ENCODE results near the gene FAM174B.

Gene FAM174B

DNA sequence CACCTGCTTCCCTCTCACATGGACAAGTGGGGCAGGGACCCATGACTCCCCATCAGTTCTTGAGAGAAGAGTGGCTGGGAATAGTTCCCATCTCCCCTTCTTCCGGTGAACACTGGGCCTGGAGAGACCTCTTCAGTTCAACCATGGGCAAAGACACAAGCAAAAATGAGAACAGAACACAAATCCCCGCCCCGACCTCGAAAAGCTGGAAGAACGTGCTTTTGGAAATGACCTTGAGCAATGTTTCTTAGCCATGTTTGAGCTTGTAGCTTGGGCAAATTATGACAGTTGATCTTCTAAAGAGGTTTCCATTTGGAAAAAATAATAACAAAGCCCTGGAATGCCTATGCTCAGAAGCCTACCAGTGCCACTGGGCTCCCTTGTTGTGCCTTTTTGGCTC is 59.0 kb downstream of the FAM174B start:
- DNase-seq, result no peak

DNA sequence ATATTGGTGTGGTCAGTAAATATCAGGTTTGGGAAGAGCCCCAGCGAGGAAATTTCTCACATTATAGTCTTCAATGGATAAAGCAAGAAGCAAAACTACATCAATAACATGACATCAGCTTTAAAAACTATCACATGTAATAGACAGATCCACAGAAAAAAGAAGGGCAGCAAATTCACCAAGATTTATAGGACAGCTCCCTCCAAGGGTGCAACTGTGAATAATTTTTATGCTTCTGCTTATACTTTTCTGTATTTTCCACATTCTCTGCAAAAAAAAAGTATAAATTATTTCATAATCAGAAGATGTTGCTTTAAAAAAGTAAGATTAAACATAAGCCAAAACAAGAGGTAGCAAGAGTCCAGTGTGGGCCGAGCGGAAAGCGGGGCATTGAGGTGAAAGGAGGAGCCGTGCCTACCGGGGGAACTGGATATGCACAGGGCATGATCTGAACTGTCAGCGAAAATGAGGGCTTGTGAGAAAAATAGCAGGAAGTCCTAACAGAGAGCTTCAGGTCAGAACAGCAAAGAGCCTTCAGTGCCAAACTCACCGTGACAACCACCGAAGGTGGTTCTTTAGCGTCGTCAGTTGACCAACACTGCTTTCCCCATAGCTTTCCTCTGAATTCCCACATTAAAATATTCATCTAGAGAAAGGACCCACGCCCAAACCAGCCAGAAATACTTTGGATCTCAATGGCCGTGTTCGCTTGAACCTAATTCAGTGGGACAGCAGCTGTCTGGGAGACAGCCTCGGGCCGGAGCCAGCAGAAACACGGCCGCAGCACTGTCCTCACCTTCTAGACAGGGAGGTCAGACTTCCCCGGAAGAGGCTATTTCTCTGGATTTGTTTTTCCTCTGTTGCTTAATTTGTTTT is 59.8 kb downstream of the FAM174B start:
- DNase-seq, result no peak

DNA sequence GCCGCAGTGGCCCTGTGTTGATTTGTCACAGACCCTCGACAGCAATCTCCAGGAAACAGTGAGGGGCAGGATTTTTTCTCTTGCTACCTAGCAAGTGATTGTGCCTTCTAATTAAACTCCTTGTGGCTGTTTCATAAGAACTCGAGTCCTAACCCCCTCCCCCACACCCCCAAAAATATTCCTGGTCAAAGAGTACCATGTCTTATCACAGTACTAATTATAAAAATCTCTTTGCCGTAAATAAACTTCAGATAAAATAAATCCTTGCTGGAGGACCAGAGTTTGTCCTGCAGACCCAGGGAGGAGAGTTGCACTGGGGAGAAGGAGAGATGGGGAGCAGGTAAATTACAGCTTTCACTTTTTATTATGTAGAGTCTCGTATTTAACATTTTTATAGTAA is 64.3 kb downstream of the FAM174B start:
- no peak for DNase-seq

DNA sequence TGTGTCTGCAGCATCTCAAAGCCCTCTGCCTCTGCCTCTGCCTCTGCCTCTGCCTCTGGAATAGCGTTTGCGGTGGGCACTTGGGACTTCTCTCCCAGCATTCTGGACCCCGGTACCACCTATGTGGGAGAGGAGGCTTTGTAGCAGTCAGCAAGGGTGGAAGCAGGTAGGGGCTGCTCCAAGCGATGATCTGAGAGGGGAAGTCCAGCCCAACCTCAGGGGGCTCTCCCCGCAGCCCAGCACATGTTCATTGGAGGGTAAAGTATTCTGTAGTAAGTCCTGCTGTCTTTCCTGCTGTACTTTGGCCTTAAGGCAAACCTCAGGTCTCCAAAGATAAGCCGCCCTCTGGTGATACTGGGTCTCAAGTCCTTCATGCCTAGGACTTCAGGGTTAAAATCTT is 68.6 kb downstream of the FAM174B start:
- no peak for DNase-seq

DNA sequence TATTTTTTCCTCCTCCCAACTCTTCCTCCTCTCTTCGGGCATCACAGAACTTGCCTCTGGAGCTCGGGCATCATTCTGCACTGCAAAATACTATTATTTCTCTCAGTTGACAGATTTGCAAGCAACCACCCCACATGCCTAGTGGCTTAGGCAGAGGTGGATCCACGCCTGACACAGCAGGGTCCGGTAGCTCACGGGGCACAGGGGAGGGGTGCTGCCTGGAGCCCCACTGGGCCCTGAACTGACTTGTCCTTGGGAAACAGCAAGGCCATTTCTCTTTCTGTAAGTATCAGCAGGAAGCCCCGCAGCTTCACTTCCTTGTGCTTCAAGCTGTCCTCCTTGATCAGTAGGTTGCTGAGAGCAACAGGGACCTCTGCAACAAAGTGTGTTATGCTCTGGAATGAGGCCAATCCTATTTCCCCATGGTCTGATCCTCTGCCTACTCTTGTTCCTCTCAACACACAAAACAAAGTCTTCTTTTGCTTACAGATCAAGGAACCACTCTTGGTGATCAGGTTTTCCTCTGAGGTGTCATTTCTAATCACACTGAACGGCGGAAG is 69.1 kb downstream of the FAM174B start:
- DNase-seq, result no peak

DNA sequence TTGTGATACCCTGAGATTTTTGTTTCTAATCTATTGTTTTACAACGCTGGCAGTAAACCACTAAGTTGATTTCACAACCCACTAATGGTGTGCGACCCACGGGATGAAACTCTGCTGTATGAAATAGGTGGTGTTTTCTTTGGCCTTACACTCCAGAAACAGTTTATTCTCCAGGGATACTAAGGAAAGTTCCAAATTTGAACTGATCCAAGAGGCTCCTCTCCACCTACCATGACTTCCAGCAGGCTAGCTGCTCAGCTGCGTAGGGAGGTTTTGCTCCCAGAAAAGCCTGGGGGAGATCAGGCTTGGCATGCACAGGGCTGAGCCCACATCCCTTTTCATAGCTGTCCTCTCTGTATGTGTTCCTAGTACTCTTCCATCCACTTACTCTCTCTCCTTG is 71.5 kb downstream of the FAM174B start:
- no peak for DNase-seq

DNA sequence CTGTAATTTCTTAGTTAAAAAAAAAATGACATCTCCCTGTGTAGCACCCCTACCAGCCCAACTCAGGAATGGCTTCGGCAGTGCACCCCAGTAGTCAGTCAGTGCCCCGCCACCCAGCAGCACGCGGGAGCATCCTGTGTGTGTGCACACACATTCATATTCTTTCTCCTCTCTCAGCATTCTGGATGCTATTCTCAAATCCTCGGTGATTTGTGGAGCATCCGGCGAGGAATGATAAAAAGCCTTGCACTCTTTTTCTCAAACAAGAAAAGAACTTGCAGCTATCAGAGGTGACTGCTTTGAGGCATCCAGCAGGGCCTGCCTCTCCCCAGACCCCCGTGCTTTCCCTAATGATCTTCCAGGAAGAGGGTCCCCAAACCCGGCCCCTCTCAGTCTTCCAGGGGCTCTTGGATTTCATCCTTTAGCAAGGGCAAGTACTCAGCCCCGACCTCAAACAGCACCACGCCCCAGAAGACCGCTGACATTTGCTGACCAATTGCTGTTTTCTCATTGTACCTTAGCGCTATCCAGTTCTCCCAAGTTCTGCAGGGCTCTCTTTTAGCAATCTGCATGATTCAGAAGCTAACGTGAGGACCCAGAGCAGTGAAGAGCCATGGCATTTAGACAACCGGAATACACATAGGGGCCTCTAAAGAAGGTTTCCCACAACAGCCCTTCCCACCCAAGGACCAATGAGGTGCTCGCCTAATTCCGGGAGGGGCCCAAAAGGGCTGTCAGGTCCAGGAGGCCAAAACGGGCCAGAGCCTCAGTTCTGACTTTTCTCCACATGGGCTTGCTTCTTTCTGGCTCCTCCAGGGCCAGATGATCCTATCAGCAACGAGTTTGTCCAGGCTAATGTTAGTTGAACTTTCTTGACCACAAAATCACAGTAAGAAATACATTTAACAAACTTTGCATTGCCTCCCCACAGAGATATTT is 72.2 kb downstream of the FAM174B start:
- no peak for DNase-seq

DNA sequence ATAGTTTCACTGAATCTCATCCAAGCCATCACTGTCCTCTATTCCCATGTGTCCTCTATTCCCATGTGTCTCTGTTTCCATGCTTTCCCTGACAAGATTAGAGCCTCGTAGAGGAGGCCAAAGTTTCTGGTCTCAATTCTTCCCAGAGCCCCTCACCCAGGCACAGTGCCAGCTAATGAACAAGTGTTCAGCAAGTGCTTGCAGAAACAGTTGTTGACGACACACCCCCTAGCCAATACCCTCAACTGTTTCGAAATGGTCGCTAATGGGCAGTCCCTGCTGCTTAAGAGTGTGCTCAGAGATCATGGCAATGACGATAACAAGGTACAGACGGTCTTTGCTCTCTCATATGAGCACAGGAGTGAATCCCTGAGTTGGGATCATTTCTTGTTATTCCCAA is 73.4 kb downstream of the FAM174B start:
- DNase-seq, result no peak

DNA sequence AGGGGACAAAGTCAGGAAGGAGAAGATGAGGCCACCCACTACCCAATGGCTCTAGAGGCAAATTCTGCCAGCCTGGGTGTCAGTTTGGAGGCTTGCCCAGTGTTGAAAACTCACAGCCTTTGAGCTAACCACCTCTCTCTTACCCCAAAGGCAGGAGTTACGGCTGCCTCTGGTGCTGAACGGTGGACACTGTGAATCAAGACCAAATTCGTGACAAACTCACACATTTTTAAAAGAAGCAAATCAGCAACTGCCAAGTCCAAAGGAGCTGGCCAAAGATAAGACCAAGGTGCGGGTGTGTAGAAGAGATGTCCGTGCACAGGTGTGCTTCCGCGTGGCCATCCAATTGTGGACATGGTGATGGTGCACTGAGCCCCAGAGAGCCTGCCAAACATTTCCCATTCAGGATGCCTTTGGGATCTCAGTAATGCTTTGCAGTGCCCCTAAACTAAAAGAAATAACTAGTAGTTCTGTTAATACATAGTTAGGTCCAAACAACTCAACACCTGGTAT is 74.6 kb downstream of the FAM174B start:
- no peak for DNase-seq

DNA sequence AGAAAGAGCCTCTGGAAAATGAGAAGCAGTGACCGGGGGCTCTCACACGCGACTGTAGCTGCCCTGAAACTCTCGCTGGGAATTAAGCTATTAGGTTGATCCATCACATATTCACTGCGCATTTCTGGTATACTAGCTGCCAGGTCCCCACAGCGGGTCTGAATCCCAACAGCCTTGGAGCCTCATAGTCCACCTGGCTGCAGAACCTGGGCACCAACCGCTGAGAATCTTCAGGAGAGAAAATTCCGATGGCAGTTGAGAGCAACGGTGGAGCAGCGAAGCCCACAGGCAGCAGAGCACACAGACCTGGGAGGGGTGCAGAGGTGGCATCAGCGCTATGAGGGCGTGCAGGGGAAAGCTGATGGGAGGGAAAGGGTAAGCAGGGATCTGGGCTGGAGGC is 75.1 kb downstream of the FAM174B start:
- no peak for DNase-seq

DNA sequence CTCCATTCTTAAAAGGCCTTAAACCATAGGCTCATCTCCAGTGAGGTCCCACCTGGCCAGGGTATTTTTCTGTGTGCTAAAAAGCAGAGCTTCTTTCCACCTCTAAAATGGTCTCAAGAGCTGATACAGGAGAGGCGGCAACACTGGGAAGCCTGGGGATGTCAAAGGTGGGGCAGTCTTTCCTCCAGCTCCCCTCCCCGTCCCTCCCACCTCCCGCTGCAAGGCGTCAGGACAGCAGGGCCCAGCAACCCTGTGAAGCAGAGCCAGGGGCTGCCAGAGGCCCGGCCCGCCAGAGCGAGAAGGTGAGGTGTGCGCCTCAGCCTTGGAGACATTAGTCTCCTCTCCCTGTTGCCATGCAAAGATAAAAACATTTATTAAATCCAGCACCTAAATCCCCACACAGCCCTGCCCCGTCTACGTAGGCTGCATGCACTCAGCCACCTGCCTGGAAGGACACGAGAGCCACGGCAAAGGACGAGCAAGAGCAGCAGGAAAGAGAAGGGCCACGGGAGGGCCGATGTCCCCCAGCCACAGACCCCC is 75.6 kb downstream of the FAM174B start:
- DNase-seq, result no peak

DNA sequence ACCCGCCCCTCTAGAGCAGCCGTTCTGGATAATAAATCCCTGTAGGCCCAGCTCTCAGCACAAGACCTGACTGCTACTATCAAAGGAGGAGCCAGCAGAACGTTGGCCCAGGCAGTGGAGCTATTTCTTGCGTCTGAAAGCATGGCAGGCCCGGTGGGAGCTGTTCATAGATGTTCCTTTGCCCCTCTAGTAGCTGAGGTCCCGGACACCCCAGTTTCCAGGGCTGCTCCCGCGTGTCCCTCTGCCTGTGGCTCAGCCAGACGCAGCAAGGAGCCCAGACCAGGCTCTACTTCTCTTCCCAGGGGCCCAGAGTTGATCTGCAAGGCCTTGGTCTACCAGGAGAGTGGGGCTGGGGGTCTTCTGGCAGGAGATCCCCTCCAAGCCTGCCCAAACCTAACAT is 76.1 kb downstream of the FAM174B start:
- DNase-seq, result no peak

DNA sequence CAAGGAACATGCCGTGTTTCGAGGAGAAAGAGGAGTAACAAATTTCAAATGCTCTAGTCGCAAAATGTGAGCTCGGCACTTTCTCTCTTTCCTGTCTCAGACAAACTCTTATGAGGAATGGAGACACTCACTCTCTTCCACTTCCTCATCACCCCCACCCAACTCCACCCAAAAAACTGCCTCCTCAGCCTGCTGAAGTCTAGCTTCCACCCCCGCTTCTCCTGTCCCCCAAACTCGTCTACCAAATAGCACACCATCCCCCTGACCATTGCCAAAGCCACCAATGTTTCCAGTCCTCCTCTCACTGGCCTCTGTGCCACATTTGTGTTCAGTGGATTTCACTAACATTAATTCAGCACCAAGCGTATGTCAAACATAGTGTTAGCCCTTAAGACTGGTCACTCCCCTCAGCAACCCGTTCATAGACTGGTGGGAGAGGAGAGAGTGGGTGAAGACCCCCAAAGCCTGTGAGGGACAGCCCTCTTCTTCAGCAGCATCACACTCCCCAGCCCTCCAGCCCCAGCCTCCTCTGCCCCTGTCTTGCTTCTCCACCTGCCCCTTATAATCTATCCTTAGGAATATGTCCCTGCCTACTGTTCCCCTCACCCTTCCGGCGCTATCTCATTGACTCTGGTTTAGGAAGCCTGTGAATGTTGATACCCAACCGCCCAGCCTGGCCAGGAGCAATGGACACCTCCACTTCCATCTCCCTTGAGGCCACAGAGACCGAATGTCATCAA is 77.3 kb downstream of the FAM174B start:
- no peak for DNase-seq

DNA sequence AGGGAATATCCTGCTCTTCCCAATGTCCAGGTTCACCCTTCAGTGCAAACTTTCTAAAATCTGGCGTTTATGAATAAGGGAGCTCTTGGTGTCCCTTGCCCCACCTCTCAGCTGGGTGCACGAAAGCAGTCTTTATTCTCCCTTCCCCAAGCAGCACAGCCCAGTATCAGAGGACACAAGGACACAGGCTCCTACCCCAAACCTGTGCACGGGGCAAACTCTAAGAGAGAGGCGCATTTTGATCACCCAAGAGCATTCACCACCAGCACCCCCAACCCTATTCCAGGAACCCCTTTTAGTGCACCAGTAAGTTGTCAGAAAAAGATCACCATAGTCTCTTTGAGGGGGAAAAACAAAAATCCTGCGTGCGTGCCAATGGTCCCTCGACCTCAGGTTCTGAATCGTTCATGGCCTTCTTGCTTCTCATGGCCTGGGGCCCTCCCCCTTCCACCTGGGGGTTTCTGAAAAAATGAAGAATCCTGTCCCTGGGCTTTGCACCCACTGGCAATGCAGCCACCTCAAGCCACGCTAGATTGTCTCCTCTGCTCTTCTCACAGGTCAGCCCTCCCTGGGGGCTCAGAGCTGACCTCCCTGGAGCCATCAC is 78.9 kb downstream of the FAM174B start:
- no peak for DNase-seq

DNA sequence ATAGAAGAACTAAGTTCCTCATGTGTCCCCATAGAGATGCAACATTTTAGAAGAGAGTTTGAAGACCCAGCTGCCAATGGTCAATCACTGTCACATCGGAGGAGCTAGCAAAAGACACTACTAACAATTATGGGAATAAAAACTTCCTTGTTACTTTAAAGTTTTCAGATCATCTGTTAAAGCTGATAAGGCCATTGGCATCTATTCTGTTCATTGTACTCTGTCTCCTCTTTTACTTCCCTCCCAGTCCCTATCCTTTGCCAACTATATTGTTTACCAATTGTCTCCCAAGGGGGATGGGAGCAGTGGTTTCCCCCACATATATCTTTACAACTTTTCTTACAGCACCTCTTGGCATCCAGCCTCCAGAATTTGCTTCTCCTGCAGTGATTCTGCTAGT is 81.0 kb downstream of the FAM174B start:
- no peak for DNase-seq

DNA sequence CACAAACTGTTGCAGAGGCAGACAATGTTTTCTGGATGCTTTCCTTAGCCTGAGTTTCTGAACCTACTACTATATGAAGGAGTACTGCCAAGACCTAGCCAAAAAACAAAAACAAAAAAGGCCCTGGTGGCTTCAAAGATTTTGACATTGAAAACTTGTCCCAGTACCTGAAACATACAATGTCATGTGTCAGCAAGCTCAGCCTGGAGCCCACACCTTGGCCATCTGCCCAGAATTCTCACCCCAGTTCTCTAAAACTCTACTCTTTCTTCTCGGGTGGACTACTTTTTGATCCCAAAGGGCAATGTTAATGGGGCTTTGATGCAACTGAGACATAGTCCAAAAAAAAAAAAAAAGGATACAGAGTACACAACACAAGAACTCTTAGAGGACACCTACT is 81.4 kb downstream of the FAM174B start:
- no peak for DNase-seq

DNA sequence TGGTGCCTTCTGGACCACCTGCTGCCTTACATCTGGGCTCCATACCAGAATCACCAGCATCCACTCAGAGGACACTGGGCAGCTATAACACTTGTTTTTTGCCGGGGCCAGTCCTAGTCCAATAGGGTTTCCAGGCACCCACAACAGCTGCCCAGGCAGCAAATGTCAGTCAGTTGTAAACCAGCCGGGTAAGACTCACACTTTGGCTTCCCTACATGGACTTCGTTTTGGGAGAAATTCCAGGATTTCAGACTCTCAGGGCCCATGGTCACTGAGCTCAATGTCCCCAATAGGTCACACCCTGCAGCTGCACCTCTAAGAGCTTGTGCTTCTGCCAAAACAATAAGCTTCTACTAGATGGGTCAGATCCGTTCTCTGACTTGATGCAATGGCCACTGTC is 83.8 kb downstream of the FAM174B start:
- no peak for DNase-seq

DNA sequence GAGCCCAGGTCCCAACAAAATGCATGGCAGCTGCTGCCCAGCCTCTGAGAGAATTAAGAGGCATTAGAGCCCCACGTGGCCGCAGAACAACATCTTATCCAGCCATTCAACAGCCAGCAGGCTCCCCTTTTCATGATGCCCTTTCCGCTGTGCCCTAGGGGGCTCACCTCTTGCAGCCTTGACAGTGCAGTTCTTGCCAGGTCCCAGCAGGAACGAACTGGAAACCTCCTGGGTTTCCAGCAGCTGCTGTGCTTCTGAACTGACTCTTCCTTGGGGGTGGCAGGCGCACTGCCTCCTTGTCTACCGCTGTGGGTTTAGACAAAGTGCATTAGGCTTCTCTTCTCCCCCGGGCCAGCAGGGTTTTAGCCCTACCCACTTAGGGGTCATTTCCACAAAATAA is 85.2 kb downstream of the FAM174B start:
- no peak for DNase-seq

DNA sequence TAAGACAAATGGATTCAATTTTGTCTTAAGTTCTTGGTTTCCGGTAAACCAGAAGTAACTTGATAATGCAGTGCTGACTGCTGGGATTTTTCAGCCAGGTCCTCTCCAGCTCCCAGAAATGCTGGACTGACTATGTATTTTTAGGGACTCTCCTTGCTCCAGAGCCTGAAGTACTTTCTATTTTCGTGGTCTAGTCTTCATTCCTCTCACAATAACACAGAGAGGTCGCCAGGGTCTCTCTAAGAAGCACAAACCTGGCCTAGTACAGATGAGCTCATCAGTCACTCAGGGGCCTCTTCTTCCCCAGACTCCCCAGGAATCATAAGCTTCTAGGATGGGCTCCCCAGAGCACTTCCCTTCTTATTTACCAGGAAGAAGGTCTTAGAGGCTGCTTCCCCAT is 85.8 kb downstream of the FAM174B start:
- DNase-seq, result no peak

Data from SW 1271 (cell line).